HepG2 (cell line): ENCODE data around the gene MED13L. TPM values are rescaled to one million over a fixed set of nuclear protein-coding genes. Genes with fewer than 3 reads are reported as not detected.
A peak's percentile ranks its signal among the peaks of the same experiment; 100 is the strongest.
"Not testable (repeated sequence)": the region's sequence is repeated elsewhere in the genome, so short reads cannot be mapped to it uniquely, and the experiment has no call there.

Source experiments
- ATAC-seq: fragments of 200-7000 bp; cut with Tn5 transposase; 3 replicates; pipeline ENCODE4 v1.9.1; 2020; ENCODE audit warnings: mild to moderate bottlenecking, moderate library complexity
- BruUV-seq: library from RNA; stranded (reverse); fragments of 400-500 nt; replicated peaks from 2 replicates; lab custom pipeline; 2021; lab: Mats Ljungman, UMichigan
- CTCF ChIA-PET: fragments of 300-600 bp; formaldehyde crosslinking; extraction: SDS; loops from one replicate; lab custom pipeline; 2021; ENCODE audit warnings: low total read pairs, inconsistent platforms, low intra/inter-chr PET ratio; lab: Yijun Ruan, JAX
- POLR2A ChIA-PET: fragments of 350-600 bp; sonication (Branson Sonifier 250); formaldehyde crosslinking; loops from one replicate; lab custom pipeline; 2020; ENCODE audit warnings: antibody characterized with exemption, inconsistent platforms; lab: Yijun Ruan, JAX
- DNase-seq: peaks from one replicate; pipeline ENCODE4 v3.0.0-alpha.2; 2015; ENCODE audit warnings: low spot score
- FAIRE-seq: peaks from 3 replicates; lab custom pipeline; 2011; peaks lifted over from hg19 to GRCh38; lab: Jason Lieb, UNC
- H2AFZ ChIP-seq: one replicate; pipeline ENCODE4 v1.6.1; 2011; ENCODE audit warnings: low read length, inconsistent platforms
- H3K27ac ChIP-seq: fragments of 300-600 bp; 3 replicates; pipeline ENCODE4 v1.8.0; 2011; ENCODE audit warnings: mixed run types, mild to moderate bottlenecking, mixed read lengths, low read length, inconsistent platforms; ENCODE audit not compliant: insufficient read depth; ENCODE audit errors: extremely low read length
- H3K27me3 ChIP-seq, 2 experiments: fragments of 200-600 bp in 1 of 2; 2 replicates in 1 of 2; 3 replicates in 1 of 2; pipeline versions ENCODE4 v1.6.0 to v1.8.0; 2011; ENCODE audit warnings: low read length in 2 of 2, mild to moderate bottlenecking in 2 of 2, moderate library complexity in 2 of 2, inconsistent platforms in 1 of 2; ENCODE audit not compliant: insufficient read depth in 2 of 2, control insufficient read depth in 1 of 2
- H3K36me3 ChIP-seq, 2 experiments: fragments of 200-600 bp in 1 of 2; replicated peaks in 1 of 2; 2 replicates in 1 of 2; 3 replicates in 1 of 2; pipeline versions ENCODE4 v1.5.1 to v1.8.0; 2011; ENCODE audit warnings: low read length in 2 of 2, inconsistent platforms in 1 of 2; ENCODE audit not compliant: insufficient read depth in 2 of 2, control insufficient read depth in 1 of 2
- H3K4me1 ChIP-seq: 2 replicates; pipeline ENCODE4 v1.5.1; 2012; ENCODE audit warnings: low read length, inconsistent platforms; ENCODE audit not compliant: insufficient read depth
- H3K4me2 ChIP-seq: 2 replicates; pipeline ENCODE4 v1.6.0; 2011; ENCODE audit warnings: low read depth, low read length, inconsistent platforms
- H3K4me3 ChIP-seq, 3 experiments: fragments of 200-600 bp in 1 of 3; sonication (generic), shearing (Covaris generic) in 1 of 3; replicated peaks in 1 of 3; 2 replicates each; pipeline ENCODE4 v1.5.1; 2011 to 2016; ENCODE audit warnings: low read length in 3 of 3, inconsistent platforms in 2 of 3, low read depth in 2 of 3, mild to moderate bottlenecking in 2 of 3, control low read depth in 1 of 3, mixed read lengths in 1 of 3; ENCODE audit not compliant: insufficient read depth in 1 of 3
- H3K79me2 ChIP-seq: one replicate; pipeline ENCODE4 v1.6.1; 2011; ENCODE audit warnings: low read length, inconsistent platforms; ENCODE audit not compliant: insufficient read depth
- H3K9ac ChIP-seq: 2 replicates; pipeline ENCODE4 v1.6.0; 2011; ENCODE audit warnings: mild to moderate bottlenecking, low read depth, low read length, inconsistent platforms; ENCODE audit not compliant: insufficient read depth
- H3K9me3 ChIP-seq: 2 replicates; pipeline ENCODE4 v1.5.1; 2012; ENCODE audit warnings: mild to moderate bottlenecking, low read length
- H4K20me1 ChIP-seq: 2 replicates; pipeline ENCODE4 v1.6.0; 2011; ENCODE audit warnings: inconsistent platforms, mild to moderate bottlenecking, low read length, moderate library complexity; ENCODE audit not compliant: insufficient read depth
- ISL2 ChIP-seq: sonication (generic); formaldehyde crosslinking; IDR thresholded peaks from 2 replicates; pipeline ENCODE4 v1.5.0; 2020; ENCODE audit warnings: missing genetic modification reagents
- MAFK ChIP-seq, 2 experiments: IDR thresholded peaks in 1 of 2; conservative IDR thresholded peaks in 1 of 2; 2 replicates each; pipeline ENCODE4 v1.6.1; 2011; ENCODE audit warnings: improper control_type of control experiment in 2 of 2, low read length in 2 of 2
- MYNN ChIP-seq: sonication (generic); formaldehyde crosslinking; IDR thresholded peaks from 2 replicates; pipeline ENCODE4 v1.4.0; 2020; ENCODE audit warnings: mild to moderate bottlenecking, low read depth, missing genetic modification reagents
- RAD21 ChIP-seq: fragments of 450-650 bp; formaldehyde crosslinking; IDR thresholded peaks from 2 replicates; pipeline ENCODE4 v1.5.0; 2020; ENCODE audit warnings: mild to moderate bottlenecking
- ZBTB43 ChIP-seq: sonication (generic); formaldehyde crosslinking; conservative IDR thresholded peaks from 2 replicates; pipeline ENCODE4 v1.4.0; 2020; ENCODE audit warnings: missing genetic modification reagents
- ZEB1 ChIP-seq: IDR thresholded peaks from 2 replicates; pipeline ENCODE4 v1.6.1; 2012; ENCODE audit warnings: mild to moderate bottlenecking, low read depth, inconsistent platforms; ENCODE audit not compliant: insufficient replicate concordance
- WGBS: methylation state at CpG from one replicate; pipeline ENCODE4 v1.1.6; 2017; ENCODE audit warnings: low lambda C conversion rate; 5-methylcytosine and 5-hydroxymethylcytosine counted together
- in situ Hi-C: cut with HindIII; loops from 2 replicates; pipeline ENCODE4 v1.10.0; 2017; ENCODE audit warnings: low pct_unique_long_range_greater_than_20kb; ENCODE audit not compliant: extremely low pct_ligation_motif_present
- intact Hi-C: fragments of 100-400 bp; cut with micrococcal nuclease; formaldehyde crosslinking; loops from one replicate; pipeline ENCODE4 v1.10.0; 2022; ENCODE audit not compliant: unreplicated experiment
- polyA plus RNA-seq, 8 experiments: library from polyadenylated mRNA; depleted of rRNA in 3 of 8; stranded (reverse) in 7 of 8; unstranded in 1 of 8; fragments of >200 nt; fragmentation: Illumina TruSeq in 4 of 8; extraction: Trizol in 4 of 8; gene quantifications; 2 replicates each; pipeline versions ENCODE4 v1.2.1 to v1.2.3, GENCODE V29; 2011 to 2016; ENCODE audit warnings: low read depth in 4 of 8, missing spikeins in 1 of 8, mixed read lengths in 1 of 8; ENCODE audit not compliant: insufficient read depth in 1 of 8
- total RNA-seq, 5 experiments: library from RNA; depleted of rRNA; stranded (reverse); fragments of >200 nt; fragmentation: Illumina TruSeq; extraction: Trizol; gene quantifications; 2 replicates each; pipeline ENCODE4 v1.2.3, GENCODE V29; 2016; ENCODE audit warnings: low read depth in 1 of 5

The MED13L gene
- total and polyA plus RNA-seq, 2 of the 13 experiments (the other 11 are each of a cell fraction or from before 2014, with no cell fraction given) = 24.8 to 38.9 TPM

DNA sequence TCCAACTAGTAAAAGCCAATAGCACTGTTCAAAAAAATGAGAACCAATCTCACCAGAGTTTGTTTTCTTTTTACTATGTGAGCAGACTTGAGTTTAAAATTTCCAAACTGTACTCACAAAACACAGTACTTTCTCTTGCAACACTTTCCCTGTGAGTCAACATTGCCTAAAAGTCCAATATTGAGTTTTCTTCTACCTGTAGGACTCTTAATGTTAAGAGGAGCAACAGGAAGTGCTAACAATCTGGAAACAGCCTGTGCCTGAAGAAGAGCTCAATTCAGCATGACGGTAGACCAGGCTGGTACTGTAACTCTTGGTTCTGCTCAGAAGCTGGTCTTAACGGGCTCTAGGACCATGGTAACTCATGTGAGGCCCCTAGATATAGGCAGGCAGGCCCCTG is 144.3 kb downstream of the MED13L start (continued):
- TF ChIP-seq ZEB1 = peak; percentile 74
- 0 out of 2 replicates have a peak, but pooled peaks have one; percentile 33 for TF ChIP-seq ZBTB43
- TF ChIP-seq MYNN (CRISPR knock-in tag) = peak; percentile 98
- peak; percentile 80 for TF ChIP-seq ISL2 (CRISPR knock-in tag)

DNA sequence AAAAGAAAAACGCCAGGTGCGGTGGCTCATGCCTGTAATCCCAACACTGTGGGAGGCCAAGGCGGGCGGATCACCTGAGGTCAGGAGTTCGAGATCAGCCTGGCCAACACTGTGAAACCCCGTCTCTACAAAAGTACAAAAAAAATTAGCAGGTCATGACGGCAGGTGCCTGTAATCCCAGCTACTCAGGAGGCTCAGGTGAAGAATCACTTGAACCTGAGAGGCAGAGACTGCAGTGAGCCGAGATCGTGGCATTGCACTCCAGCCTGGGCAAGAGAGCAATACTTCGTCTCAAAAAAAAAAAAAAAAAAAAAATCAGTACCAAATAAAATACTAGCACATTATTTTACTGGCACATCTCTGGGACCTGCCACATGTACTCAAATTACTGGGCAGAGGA is 145.5 kb downstream of the MED13L start:
- H3K4me2 ChIP-seq, H3K9ac ChIP-seq, H3K36me3 ChIP-seq, BruUV-seq, H2AFZ ChIP-seq, H3K9me3 ChIP-seq, CTCF ChIA-PET, FAIRE-seq, ATAC-seq, H3K27me3 ChIP-seq, H3K27ac ChIP-seq, H3K4me3 ChIP-seq, POLR2A ChIA-PET, in situ Hi-C loops, DNase-seq: not testable (repeated sequence)
- intact Hi-C loops = loop anchor here (5.0 kb wide), 1 partner anchor 45 kb away; no protein-coding TSS in a partner anchor
- H4K20me1 ChIP-seq = peaks cover 11% of the 10 kb centered on the region; the same call in 1 of the 2 replicates
- H3K79me2 ChIP-seq = peaks cover 53% of the 10 kb centered on the region
- peaks cover 65% of the 10 kb centered on the region for H3K4me1 ChIP-seq
- WGBS = 97% methylated on average over 10 of the region's 10 CpGs

DNA sequence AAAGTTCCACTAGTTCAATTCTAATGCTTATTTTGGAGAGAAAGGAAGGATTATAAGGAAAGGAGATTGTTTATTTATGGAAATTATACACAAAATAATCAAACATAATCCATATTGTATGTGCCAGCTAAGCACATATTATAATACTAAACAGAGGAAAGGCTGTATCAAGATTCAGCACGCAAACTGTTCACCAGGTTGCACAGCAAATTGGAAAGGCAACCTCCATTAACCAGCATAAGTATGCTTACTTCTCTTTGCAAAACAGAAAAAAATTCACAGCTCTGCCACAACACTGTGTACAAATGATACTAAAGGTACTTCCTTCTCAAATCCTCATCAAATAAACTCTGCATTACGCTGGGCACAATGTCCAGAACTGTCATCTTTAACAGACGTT is 146.3 kb downstream of the MED13L start:
- in situ Hi-C loops = no loop called here
- ATAC-seq = no peak
- H3K4me2 ChIP-seq = no peak overlapping the region
- no peaks in the 10 kb centered on the region for H3K36me3 ChIP-seq
- no TSS peak for BruUV-seq
- no peaks in the 10 kb centered on the region for H3K27me3 ChIP-seq
- no peak overlapping the region for H3K9ac ChIP-seq
- no peak for FAIRE-seq
- ChIA-PET CTCF (no interaction called here), POLR2A (no interaction called here)
- no peak for TF ChIP-seq RAD21
- peak in 1 of 2 experiments; percentile 27; a peak in 1 of 4 replicates for TF ChIP-seq MAFK (conservative IDR thresholded peaks at IDR 0.05 in 1 of 2, IDR thresholded peaks at IDR 0.05 in 1 of 2; ENCODE audit: low read length in 2 of 2)
- DNase-seq = no peak
- peaks cover 13% of the 10 kb centered on the region; the same call in 1 of the 2 replicates for H4K20me1 ChIP-seq
- H3K79me2 ChIP-seq = peaks cover 54% of the 10 kb centered on the region
- 96% methylated on average over 3 of the region's 3 CpGs for WGBS
- peaks cover 69% of the 10 kb centered on the region for H3K4me1 ChIP-seq
- intact Hi-C loops = loop anchor here (5.0 kb wide), 1 partner anchor 44 kb away; no protein-coding TSS in a partner anchor
- H2AFZ ChIP-seq = no peak overlapping the region
- H3K9me3 ChIP-seq = no peaks in the 10 kb centered on the region
- H3K4me3 ChIP-seq = no peak overlapping the region
- no peak overlapping the region for H3K27ac ChIP-seq
